DND-41 (cell line): ENCODE measurements around the gene RICTOR.

ENCODE experiments used
- ATAC-seq: fragments of 200-7000 bp; cut with Tn5 transposase; 3 replicates; pipeline ENCODE4 v1.9.1; 2021; ENCODE audit warnings: low read depth; ENCODE audit not compliant: insufficient read depth
- DNase-seq: peaks from one replicate; pipeline ENCODE4 v3.0.0-alpha.2; 2020
- H2AFZ ChIP-seq: 2 replicates; pipeline ENCODE4 v1.6.0; 2012; ENCODE audit warnings: low read depth, low read length
- H3K27ac ChIP-seq: 2 replicates; pipeline ENCODE4 v1.5.1; 2012; ENCODE audit warnings: low read length, inconsistent platforms
- H3K27me3 ChIP-seq: fragments of 200-600 bp; sonication (generic); 2 replicates; pipeline ENCODE4 v1.6.0; 2012; ENCODE audit warnings: low read length, mild to moderate bottlenecking, inconsistent platforms; ENCODE audit not compliant: insufficient read depth, poor library complexity
- H3K36me3 ChIP-seq: 2 replicates; pipeline ENCODE4 v1.5.1; 2012; ENCODE audit warnings: low read length, inconsistent platforms; ENCODE audit not compliant: insufficient read depth
- H3K4me1 ChIP-seq: 2 replicates; pipeline ENCODE4 v1.5.1; 2012; ENCODE audit warnings: mild to moderate bottlenecking, low read length; ENCODE audit not compliant: insufficient read depth
- H3K4me2 ChIP-seq: 2 replicates; pipeline ENCODE4 v1.6.0; 2012; ENCODE audit warnings: mild to moderate bottlenecking, moderate library complexity, low read length, inconsistent platforms; ENCODE audit not compliant: insufficient read depth
- H3K4me3 ChIP-seq, 2 experiments: fragments of 200-600 bp in 1 of 2; shearing (Covaris generic) in 1 of 2; 2 replicates each; pipeline ENCODE4 v1.5.1; 2012 to 2016; ENCODE audit warnings: inconsistent platforms in 2 of 2, low read length in 2 of 2, mild to moderate bottlenecking in 2 of 2, low read depth in 1 of 2, moderate library complexity in 1 of 2
- H3K79me2 ChIP-seq: 2 replicates; pipeline ENCODE4 v1.6.0; 2012; ENCODE audit warnings: low read length, inconsistent platforms; ENCODE audit not compliant: insufficient read depth
- H3K9ac ChIP-seq: 2 replicates; pipeline ENCODE4 v1.6.0; 2012; ENCODE audit warnings: low read depth, mild to moderate bottlenecking, inconsistent platforms, low read length, moderate library complexity
- H3K9me3 ChIP-seq: 2 replicates; pipeline ENCODE4 v1.5.1; 2012; ENCODE audit warnings: low read length, moderate library complexity, mild to moderate bottlenecking, inconsistent platforms; ENCODE audit not compliant: insufficient read depth, severe bottlenecking
- H4K20me1 ChIP-seq: 2 replicates; pipeline ENCODE4 v1.6.0; 2012; ENCODE audit warnings: low read length; ENCODE audit not compliant: insufficient read depth
- EZH2 ChIP-seq: IDR thresholded peaks from 3 replicates; pipeline ENCODE4 v1.6.1; 2012; ENCODE audit warnings: borderline replicate concordance, low read depth, mild to moderate bottlenecking, moderate library complexity, low read length, inconsistent platforms; ENCODE audit not compliant: severe bottlenecking
- TF ChIP-seq, protein P1 (sequence below): IDR thresholded peaks from 2 replicates; pipeline ENCODE4 v1.5.1; 2012; ENCODE audit warnings: borderline replicate concordance, low read length, moderate library complexity, mild to moderate bottlenecking; ENCODE audit not compliant: poor library complexity, severe bottlenecking; ENCODE audit errors: extremely low read depth

RICTOR gene

DNA sequence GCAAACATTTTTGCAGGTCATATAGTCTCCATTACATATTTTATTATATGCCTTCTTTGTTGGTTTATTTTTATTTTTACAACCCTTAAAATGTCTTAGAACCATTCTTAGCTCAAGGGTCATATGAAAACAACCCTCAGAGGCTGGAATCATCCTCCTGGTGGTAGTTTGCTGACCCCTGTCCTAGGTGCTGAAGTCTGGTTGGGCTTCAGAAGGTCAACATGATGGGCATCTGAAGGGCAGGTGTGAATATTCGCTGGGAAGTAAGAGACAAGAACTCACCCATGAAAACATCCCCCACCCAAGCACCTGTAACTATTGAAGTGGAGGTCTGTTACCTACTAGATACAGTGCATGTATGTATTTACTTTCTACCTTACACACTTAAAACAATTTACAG is 153.0 kb downstream of the RICTOR start:
- H3K4me2 ChIP-seq = no peak overlapping the region
- TF ChIP-seq, protein P1, sequence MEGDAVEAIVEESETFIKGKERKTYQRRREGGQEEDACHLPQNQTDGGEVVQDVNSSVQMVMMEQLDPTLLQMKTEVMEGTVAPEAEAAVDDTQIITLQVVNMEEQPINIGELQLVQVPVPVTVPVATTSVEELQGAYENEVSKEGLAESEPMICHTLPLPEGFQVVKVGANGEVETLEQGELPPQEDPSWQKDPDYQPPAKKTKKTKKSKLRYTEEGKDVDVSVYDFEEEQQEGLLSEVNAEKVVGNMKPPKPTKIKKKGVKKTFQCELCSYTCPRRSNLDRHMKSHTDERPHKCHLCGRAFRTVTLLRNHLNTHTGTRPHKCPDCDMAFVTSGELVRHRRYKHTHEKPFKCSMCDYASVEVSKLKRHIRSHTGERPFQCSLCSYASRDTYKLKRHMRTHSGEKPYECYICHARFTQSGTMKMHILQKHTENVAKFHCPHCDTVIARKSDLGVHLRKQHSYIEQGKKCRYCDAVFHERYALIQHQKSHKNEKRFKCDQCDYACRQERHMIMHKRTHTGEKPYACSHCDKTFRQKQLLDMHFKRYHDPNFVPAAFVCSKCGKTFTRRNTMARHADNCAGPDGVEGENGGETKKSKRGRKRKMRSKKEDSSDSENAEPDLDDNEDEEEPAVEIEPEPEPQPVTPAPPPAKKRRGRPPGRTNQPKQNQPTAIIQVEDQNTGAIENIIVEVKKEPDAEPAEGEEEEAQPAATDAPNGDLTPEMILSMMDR = no peak
- no peak for TF ChIP-seq EZH2
- no peak overlapping the region for H2AFZ ChIP-seq
- H3K79me2 ChIP-seq = no peaks in the 10 kb centered on the region
- H3K9me3 ChIP-seq = no peaks in the 10 kb centered on the region
- no peaks in the 10 kb centered on the region for H4K20me1 ChIP-seq
- no peaks in the 10 kb centered on the region for H3K4me1 ChIP-seq
- H3K27me3 ChIP-seq = peaks cover 4% of the 10 kb centered on the region
- no peak overlapping the region for H3K4me3 ChIP-seq
- DNase-seq (no peak), ATAC-seq (no peak)
- H3K27ac ChIP-seq = no peak overlapping the region
- H3K36me3 ChIP-seq = no peaks in the 10 kb centered on the region
- H3K9ac ChIP-seq = no peak overlapping the region

DNA sequence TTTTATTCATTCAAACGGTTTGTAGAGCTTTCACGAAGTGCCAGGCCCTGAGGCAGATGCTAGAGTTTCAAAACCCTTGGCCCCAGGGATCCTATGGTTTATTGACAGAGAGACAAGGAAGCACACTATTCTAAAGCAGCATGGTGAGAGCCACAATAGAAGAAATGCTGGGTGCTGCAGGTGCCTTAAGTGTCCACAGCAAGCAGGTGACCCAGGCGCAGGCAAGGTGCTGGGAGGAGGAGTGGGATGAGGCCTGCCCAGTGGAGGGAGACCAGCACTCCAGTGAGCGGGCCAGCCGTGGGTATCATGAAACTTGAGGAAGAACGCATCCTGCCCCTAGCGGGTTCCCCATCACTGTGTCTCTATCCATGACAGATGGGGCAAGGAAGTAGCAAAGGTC is 157.4 kb downstream of the RICTOR start:
- Histone ChIP-seq H3K9me3 (no peaks in the 10 kb centered on the region), H3K27me3 (peaks cover 3% of the 10 kb centered on the region), H3K27ac (no peak overlapping the region), H3K79me2 (no peaks in the 10 kb centered on the region), H3K36me3 (no peaks in the 10 kb centered on the region), H4K20me1 (no peaks in the 10 kb centered on the region), H3K9ac (no peak overlapping the region), H3K4me3 (no peak overlapping the region), H3K4me1 (no peaks in the 10 kb centered on the region), H3K4me2 (no peak overlapping the region), H2AFZ (no peak overlapping the region)
- DNase-seq (no peak), ATAC-seq (no peak)
- TF ChIP-seq, protein P1 = no peak
- no peak for TF ChIP-seq EZH2

DNA sequence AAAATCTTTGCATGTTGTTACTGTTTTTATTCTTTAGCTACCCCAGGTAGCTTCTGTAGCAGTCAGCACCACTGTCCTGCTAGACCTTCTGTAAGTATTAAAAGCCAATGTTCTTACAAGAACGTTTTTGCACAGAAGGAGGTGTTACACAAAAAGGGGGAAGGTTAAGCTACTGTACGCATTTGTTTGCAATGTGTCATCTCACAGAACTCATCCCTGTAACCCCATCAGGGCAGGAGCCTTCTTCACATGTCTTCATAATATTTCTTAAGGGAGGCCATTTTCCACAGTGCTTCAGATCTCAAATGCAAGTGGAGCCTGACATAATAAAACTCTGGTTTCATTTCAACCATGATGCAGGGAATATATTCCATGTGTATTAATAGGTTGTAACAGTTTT is 160.5 kb downstream of the RICTOR start:
- no peaks in the 10 kb centered on the region for H4K20me1 ChIP-seq
- H3K4me3 ChIP-seq = no peak overlapping the region
- no peaks in the 10 kb centered on the region for H3K36me3 ChIP-seq
- no peaks in the 10 kb centered on the region for H3K79me2 ChIP-seq
- H3K27me3 ChIP-seq = peaks cover 3% of the 10 kb centered on the region
- ATAC-seq = no peak
- H3K9ac ChIP-seq = no peak overlapping the region
- no peak overlapping the region for H3K4me2 ChIP-seq
- DNase-seq = no peak
- peaks cover 5% of the 10 kb centered on the region for H3K9me3 ChIP-seq
- TF ChIP-seq, protein P1 = no peak
- no peak for TF ChIP-seq EZH2
- H3K27ac ChIP-seq = no peak overlapping the region
- H2AFZ ChIP-seq = no peak overlapping the region
- no peaks in the 10 kb centered on the region for H3K4me1 ChIP-seq

DNA sequence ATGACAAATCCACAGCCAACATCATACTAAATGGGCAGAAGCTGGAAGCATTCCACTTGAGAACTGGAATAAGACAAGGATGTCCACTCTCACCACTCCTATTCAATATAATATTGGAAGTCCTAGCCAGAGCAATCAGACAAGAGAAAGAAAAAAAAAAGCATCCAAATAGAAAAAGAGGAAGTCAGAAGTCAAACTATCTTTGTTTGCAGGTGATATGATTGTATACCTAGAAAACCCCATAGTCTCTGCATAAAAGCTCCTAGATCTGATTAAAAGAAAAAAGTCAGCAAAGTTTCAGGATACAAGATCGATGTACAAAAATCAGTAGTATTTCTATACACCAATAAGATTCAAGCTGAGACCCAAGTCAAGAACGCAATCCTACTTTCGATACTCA is 162.3 kb downstream of the RICTOR start:
- peaks cover 3% of the 10 kb centered on the region for H3K27me3 ChIP-seq
- H3K4me2 ChIP-seq = no peak overlapping the region
- peaks cover 5% of the 10 kb centered on the region for H3K9me3 ChIP-seq
- no peaks in the 10 kb centered on the region for H4K20me1 ChIP-seq
- no peaks in the 10 kb centered on the region for H3K36me3 ChIP-seq
- no peak overlapping the region for H2AFZ ChIP-seq
- H3K79me2 ChIP-seq = no peaks in the 10 kb centered on the region
- DNase-seq (no peak), ATAC-seq (no peak)
- H3K4me3 ChIP-seq = no peak overlapping the region
- no peaks in the 10 kb centered on the region for H3K4me1 ChIP-seq
- no peak overlapping the region for H3K27ac ChIP-seq
- no peak overlapping the region for H3K9ac ChIP-seq
- TF ChIP-seq, protein P1 = no peak
- no peak for TF ChIP-seq EZH2
